H1 (cell line): ENCODE results near the gene MYBL2. TPM values are rescaled to one million over a fixed set of nuclear protein-coding genes. Genes with fewer than 3 reads are reported as not detected.

Experiments
- CHD7 ChIP-seq: fragments of 300-600 bp; sonication (generic); IDR thresholded peaks from 2 replicates; pipeline ENCODE4 v1.7.1; 2012; ENCODE audit warnings: low read length, moderate library complexity, mild to moderate bottlenecking, inconsistent platforms; ENCODE audit not compliant: insufficient replicate concordance
- EGR1 ChIP-seq: IDR thresholded peaks from 2 replicates; pipeline ENCODE4 v1.6.1; 2011; ENCODE audit warnings: low read depth, low read length, borderline replicate concordance
- HDAC2 ChIP-seq, 2 experiments: fragments of 300-600 bp in 1 of 2; sonication (generic) in 1 of 2; IDR thresholded peaks; 2 replicates each; pipeline ENCODE4 v1.6.1; 2011 to 2012; ENCODE audit warnings: low read depth in 2 of 2, low read length in 2 of 2, mild to moderate bottlenecking in 2 of 2, moderate library complexity in 2 of 2, borderline replicate concordance in 1 of 2, inconsistent platforms in 1 of 2
- KDM4A ChIP-seq: IDR thresholded peaks from one replicate; pipeline ENCODE4 v1.7.1; 2012; ENCODE audit warnings: low read depth, mild to moderate bottlenecking, moderate library complexity, low read length, inconsistent platforms; ENCODE audit not compliant: severe bottlenecking
- MAFK ChIP-seq: IDR thresholded peaks from 2 replicates; pipeline ENCODE4 v1.6.1; 2012; ENCODE audit warnings: low read depth, mild to moderate bottlenecking, improper control_type of control experiment, low read length
- POLR2AphosphoS5 ChIP-seq: IDR thresholded peaks from 2 replicates; pipeline ENCODE4 v1.6.1; 2011; ENCODE audit warnings: low read depth, low read length
- TAF1 ChIP-seq: IDR thresholded peaks from 2 replicates; pipeline ENCODE4 v1.6.1; 2011; ENCODE audit warnings: mild to moderate bottlenecking, low read depth, low read length
- TAF7 ChIP-seq: optimal IDR thresholded peaks from 2 replicates; pipeline ENCODE3; 2011; ENCODE audit warnings: low read depth, mild to moderate bottlenecking, inconsistent platforms, low read length, moderate library complexity, borderline replicate concordance
- TEAD4 ChIP-seq: IDR thresholded peaks from 2 replicates; pipeline ENCODE4 v1.6.1; 2012; ENCODE audit warnings: low read depth, low read length, inconsistent platforms, mixed read lengths
- ZNF274 ChIP-seq: IDR thresholded peaks from 2 replicates; pipeline ENCODE4 v1.7.0; 2012; ENCODE audit warnings: low read length, borderline replicate concordance; ENCODE audit errors: extremely low read depth
- polyA plus RNA-seq, 7 experiments: library from polyadenylated mRNA; depleted of rRNA in 3 of 7; stranded (reverse) in 5 of 7; unstranded in 2 of 7; fragments of >200 nt in 5 of 7; fragments of 200-250 nt in 2 of 7; gene quantifications; 1 replicate in 5 of 7; 2 replicates in 1 of 7; 4 replicates in 1 of 7; pipeline versions ENCODE4 v1.2.1 to v1.2.3, GENCODE V29; 2011 to 2013; ENCODE audit warnings: missing spikeins in 2 of 7, mixed read lengths in 2 of 7
- total RNA-seq: library from RNA; stranded (reverse); fragmentation: NEBNext Ultra II Directional; extraction: Animal tissue kit (Norgen Biotek cat#: 25700); gene quantifications from 2 replicates; pipeline ENCODE4 v1.2.1, GENCODE V29; 2021

Gene MYBL2
- total and polyA plus RNA-seq, 2 of the 8 experiments (the other 6 are each of a cell fraction or from before 2014, with no cell fraction given) = 75.3 to 207 TPM

- no peak for TF ChIP-seq CHD7
- TF ChIP-seq POLR2AphosphoS5 = no peak
- no peak for TF ChIP-seq ZNF274
- no peak for TF ChIP-seq MAFK
- TF ChIP-seq TEAD4 = no peak
- no peak for TF ChIP-seq TAF7
- TF ChIP-seq HDAC2 (IDR thresholded peaks at IDR 0.05; ENCODE audit: borderline replicate concordance in 1 of 2, low read depth in 2 of 2, low read length in 2 of 2) = no peak
- no peak for TF ChIP-seq KDM4A
- no peak for TF ChIP-seq EGR1
- no peak for TF ChIP-seq TAF1
These were observed 85.8 kb downstream of the MYBL2 start (continued) for GRCh38 chr20:43752561-43753301.
